ENCODE results near the gene SPATA20. TPM values are rescaled to one million over a fixed set of nuclear protein-coding genes. Genes with fewer than 3 reads are reported as not detected.

Gene SPATA20
- total and polyA plus RNA-seq, 2 of the 13 experiments (the other 11 are each of a cell fraction or from before 2014, with no cell fraction given), result 36.1 to 64.8 TPM

DNA sequence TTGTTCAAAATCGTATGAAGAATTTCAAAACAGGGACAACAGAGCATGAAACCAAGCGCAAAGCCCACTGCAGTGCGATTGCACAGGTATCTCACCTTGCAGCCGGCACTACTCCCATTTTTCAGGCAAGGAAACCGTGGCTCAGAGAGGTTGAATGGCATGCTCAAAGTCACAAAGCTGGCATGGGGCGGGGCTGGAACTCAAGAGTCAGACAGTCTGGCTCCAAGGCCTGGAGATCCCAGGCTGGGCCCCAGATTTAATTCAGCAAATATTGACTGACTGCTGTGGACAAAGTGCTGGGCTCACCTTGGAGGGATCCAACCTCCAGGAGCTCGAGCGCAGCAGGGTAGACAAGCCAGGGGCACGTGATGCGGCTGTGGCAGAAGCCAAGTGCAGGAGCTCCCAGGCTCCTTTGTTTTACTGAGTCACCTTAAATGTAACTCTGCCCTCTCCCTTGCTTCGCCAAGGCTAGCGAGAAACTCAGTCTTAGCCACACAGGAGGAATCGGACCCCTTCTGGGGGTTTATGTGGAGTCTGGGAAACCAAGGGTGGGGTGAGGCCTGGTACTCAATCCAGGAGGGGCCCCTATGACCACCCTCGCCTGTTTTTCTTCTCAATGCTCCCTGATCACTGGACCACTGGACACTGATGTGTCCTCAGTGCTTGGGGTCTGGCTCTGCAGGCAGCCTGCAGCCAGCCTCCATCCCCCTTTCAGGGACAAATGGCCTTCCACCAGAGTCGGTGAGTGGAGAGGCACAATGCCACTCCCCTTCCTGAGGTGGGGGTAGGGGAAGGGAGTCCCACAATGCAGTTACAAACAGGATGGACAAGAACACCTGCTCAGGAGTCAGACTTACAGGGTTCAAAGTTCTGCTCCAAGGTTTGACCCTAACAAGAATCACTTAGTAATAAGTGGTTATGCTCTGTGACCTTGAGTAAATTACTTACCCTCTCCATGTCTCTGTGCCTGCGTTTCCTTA is 3.9 kb upstream of the SPATA20 start (continued):
- TF ChIP-seq ATF3 (CRISPR knock-in tag; IDR thresholded peaks at IDR 0.05) (peak; percentile 64; the same call in 1 of the 2 replicates), ZNF780A (CRISPR knock-in tag; IDR thresholded peaks at IDR 0.05) (0 out of 2 replicates have a peak, but pooled peaks have one; percentile 6), ZSCAN25 (CRISPR knock-in tag; IDR thresholded peaks at IDR 0.05) (no peak; the same call in 1 of the 2 replicates), NFATC3 (CRISPR knock-in tag; IDR thresholded peaks at IDR 0.05) (no peak), HOXA9 (CRISPR knock-in tag; IDR thresholded peaks at IDR 0.05; ENCODE audit: borderline replicate concordance) (no peak), RBFOX2 (IDR thresholded peaks at IDR 0.05; ENCODE audit: low read depth, low read length) (no peak), ZNF33B (CRISPR knock-in tag; IDR thresholded peaks at IDR 0.05) (no peak), ZNF468 (CRISPR knock-in tag; IDR thresholded peaks at IDR 0.05) (0 out of 2 replicates have a peak, but pooled peaks have one; percentile 15), ZBTB1 (CRISPR knock-in tag; IDR thresholded peaks at IDR 0.05; ENCODE audit: borderline replicate concordance) (no peak), KDM1A (CRISPR knock-in tag; IDR thresholded peaks at IDR 0.05) (peak; percentile 94), BCL6 (CRISPR knock-in tag; IDR thresholded peaks at IDR 0.05) (peak; percentile 89), ZNF569 (CRISPR knock-in tag; IDR thresholded peaks at IDR 0.05; ENCODE audit: borderline replicate concordance) (no peak), SIX1 (CRISPR knock-in tag; IDR thresholded peaks at IDR 0.05; ENCODE audit: borderline replicate concordance) (peak; percentile 78; the same call in 1 of the 2 replicates), TBL1XR1 (IDR thresholded peaks at IDR 0.05; ENCODE audit: borderline replicate concordance, low read length, partially characterized antibody) (peak; percentile 49), TFE3 (CRISPR knock-in tag; IDR thresholded peaks at IDR 0.05) (peak; percentile 94), NFRKB (IDR thresholded peaks at IDR 0.05) (no peak), NFYB (CRISPR knock-in tag; IDR thresholded peaks at IDR 0.05) (peak; percentile 36; the same call in 1 of the 2 replicates), MNT (IDR thresholded peaks at IDR 0.05) (peak; percentile 40), RFXANK (CRISPR knock-in tag; IDR thresholded peaks at IDR 0.05) (no peak)
- TF ChIP-seq, protein P1, sequence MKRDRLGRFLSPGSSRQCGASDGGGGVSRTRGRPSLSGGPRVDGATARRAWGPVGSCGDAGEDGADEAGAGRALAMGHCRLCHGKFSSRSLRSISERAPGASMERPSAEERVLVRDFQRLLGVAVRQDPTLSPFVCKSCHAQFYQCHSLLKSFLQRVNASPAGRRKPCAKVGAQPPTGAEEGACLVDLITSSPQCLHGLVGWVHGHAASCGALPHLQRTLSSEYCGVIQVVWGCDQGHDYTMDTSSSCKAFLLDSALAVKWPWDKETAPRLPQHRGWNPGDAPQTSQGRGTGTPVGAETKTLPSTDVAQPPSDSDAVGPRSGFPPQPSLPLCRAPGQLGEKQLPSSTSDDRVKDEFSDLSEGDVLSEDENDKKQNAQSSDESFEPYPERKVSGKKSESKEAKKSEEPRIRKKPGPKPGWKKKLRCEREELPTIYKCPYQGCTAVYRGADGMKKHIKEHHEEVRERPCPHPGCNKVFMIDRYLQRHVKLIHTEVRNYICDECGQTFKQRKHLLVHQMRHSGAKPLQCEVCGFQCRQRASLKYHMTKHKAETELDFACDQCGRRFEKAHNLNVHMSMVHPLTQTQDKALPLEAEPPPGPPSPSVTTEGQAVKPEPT (CRISPR knock-in tag; IDR thresholded peaks at IDR 0.05; ENCODE audit: low read depth), result no peak; the same call in 1 of the 2 replicates
- TF ChIP-seq, protein P2, sequence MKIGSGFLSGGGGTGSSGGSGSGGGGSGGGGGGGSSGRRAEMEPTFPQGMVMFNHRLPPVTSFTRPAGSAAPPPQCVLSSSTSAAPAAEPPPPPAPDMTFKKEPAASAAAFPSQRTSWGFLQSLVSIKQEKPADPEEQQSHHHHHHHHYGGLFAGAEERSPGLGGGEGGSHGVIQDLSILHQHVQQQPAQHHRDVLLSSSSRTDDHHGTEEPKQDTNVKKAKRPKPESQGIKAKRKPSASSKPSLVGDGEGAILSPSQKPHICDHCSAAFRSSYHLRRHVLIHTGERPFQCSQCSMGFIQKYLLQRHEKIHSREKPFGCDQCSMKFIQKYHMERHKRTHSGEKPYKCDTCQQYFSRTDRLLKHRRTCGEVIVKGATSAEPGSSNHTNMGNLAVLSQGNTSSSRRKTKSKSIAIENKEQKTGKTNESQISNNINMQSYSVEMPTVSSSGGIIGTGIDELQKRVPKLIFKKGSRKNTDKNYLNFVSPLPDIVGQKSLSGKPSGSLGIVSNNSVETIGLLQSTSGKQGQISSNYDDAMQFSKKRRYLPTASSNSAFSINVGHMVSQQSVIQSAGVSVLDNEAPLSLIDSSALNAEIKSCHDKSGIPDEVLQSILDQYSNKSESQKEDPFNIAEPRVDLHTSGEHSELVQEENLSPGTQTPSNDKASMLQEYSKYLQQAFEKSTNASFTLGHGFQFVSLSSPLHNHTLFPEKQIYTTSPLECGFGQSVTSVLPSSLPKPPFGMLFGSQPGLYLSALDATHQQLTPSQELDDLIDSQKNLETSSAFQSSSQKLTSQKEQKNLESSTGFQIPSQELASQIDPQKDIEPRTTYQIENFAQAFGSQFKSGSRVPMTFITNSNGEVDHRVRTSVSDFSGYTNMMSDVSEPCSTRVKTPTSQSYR (CRISPR knock-in tag; IDR thresholded peaks at IDR 0.05; ENCODE audit: borderline replicate concordance), result peak; percentile 46; the same call in 1 of the 2 replicates

Data from HepG2 (cell line).